HG02970 (cell line): ENCODE results near the gene NCK2.

Experiments used
- ATAC-seq: cut with Tn5 transposase; IDR thresholded peaks from one replicate; pipeline ENCODE4 v1.9.1; 2021; ENCODE audit warnings: mild to moderate bottlenecking, moderate library complexity, moderate number of reproducible peaks; ENCODE audit not compliant: unreplicated experiment, low FRiP score

The NCK2 gene

GRCh38 chr2:105910497-105911238, 166.0 kb downstream of the NCK2 start:
- no peak for ATAC-seq

GRCh38 chr2:105911425-105911824, 166.7 kb downstream of the NCK2 start:
- no peak for ATAC-seq

GRCh38 chr2:105912081-105912480, 167.4 kb downstream of the NCK2 start:
- ATAC-seq = no peak

- ATAC-seq = no peak
Observed at GRCh38 chr2:105915005-105915558, 170.4 kb downstream of the NCK2 start.

GRCh38 chr2:105917226-105917625, 172.5 kb downstream of the NCK2 start:
- no peak for ATAC-seq

- ATAC-seq = no peak
Observed at GRCh38 chr2:105917688-105918087, 173.0 kb downstream of the NCK2 start.

- ATAC-seq = no peak
Observed at GRCh38 chr2:105919191-105919811, 174.6 kb downstream of the NCK2 start.

- ATAC-seq = no peak
Observed at GRCh38 chr2:105919826-105920225, 175.1 kb downstream of the NCK2 start.

GRCh38 chr2:105924271-105924670, 179.6 kb downstream of the NCK2 start:
- ATAC-seq = no peak

GRCh38 chr2:105924932-105925331, 180.2 kb downstream of the NCK2 start:
- no peak for ATAC-seq

GRCh38 chr2:105925390-105925789, 180.7 kb downstream of the NCK2 start:
- ATAC-seq = no peak

- no peak for ATAC-seq
Observed at GRCh38 chr2:105926960-105927678, 182.4 kb downstream of the NCK2 start.

GRCh38 chr2:105928086-105928485, 183.4 kb downstream of the NCK2 start:
- ATAC-seq = no peak

- ATAC-seq = no peak
Observed at GRCh38 chr2:105928563-105928962, 183.9 kb downstream of the NCK2 start.

- ATAC-seq = no peak
Observed at GRCh38 chr2:105929516-105929915, 184.8 kb downstream of the NCK2 start.

- no peak for ATAC-seq
Observed at GRCh38 chr2:105932582-105932981, 187.9 kb downstream of the NCK2 start.

- ATAC-seq = no peak
Observed at GRCh38 chr2:105933906-105934305, 189.2 kb downstream of the NCK2 start.

- no peak for ATAC-seq
Observed at GRCh38 chr2:105934467-105934866, 189.8 kb downstream of the NCK2 start.

GRCh38 chr2:105935063-105935462, 190.4 kb downstream of the NCK2 start:
- no peak for ATAC-seq

GRCh38 chr2:105936954-105937353, 192.2 kb downstream of the NCK2 start:
- ATAC-seq = no peak

- no peak for ATAC-seq
Observed at GRCh38 chr2:105937498-105938097, 192.9 kb downstream of the NCK2 start.
